Measurements from ENCODE around the gene RPA4. TPM values are rescaled to one million over a fixed set of nuclear protein-coding genes. Genes with fewer than 3 reads are reported as not detected.
A peak's percentile ranks its signal among the peaks of the same experiment; 100 is the strongest.
"Not testable (repeated sequence)": the region's sequence is repeated elsewhere in the genome, so short reads cannot be mapped to it uniquely, and the experiment has no call there.

RPA4 gene
- total RNA-seq: 0.17 and 0.65 TPM in 2 replicates

- DNase-seq (ENCODE audit: low read depth): no peak
These were observed at the start of gene RPA4 for GRCh38 chrX:96883608-96884007. Gene RPA4, plus strand, starts transcription at chrX:96883908. Its CDS starts 403 bp downstream, at chrX:96884311.

GRCh38 chrX:96834137-96834536 lies 49.6 kb upstream of the RPA4 start:
- DNase-seq (ENCODE audit: low read depth): no peak

GRCh38 chrX:96835660-96836289 lies 47.9 kb upstream of the RPA4 start:
- no peak for DNase-seq (ENCODE audit: low read depth)

- peak; percentile 4 for DNase-seq (ENCODE audit: low read depth)
These were observed 45.9 kb upstream of the RPA4 start for GRCh38 chrX:96837808-96838207.

- peak; percentile 2 for DNase-seq (ENCODE audit: low read depth)
These were observed 45.2 kb upstream of the RPA4 start for GRCh38 chrX:96838537-96838936.

- no peak for DNase-seq (ENCODE audit: low read depth)
These were observed 42.4 kb upstream of the RPA4 start for GRCh38 chrX:96841325-96841724.

DNA sequence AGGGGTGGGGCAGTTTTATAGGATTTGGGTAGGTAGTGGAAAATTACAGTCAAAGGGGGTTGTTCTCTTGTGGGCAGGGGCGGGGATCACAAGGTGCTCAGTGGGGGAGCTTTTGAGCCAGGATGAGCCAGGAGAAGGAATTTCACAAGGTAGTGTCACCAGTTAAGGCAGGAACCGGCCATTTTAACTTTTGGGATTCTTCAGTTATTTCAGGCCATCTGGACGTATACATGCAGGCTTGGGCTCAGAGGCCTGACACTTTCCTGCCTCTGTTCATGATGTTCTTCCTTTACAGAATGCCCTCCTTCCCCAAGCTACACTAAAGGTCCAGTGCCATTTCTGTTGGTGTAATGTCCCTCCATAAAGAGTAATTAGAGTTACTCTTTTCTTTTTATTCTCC lies 41.8 kb upstream of the RPA4 start:
- DNase-seq (ENCODE audit: low read depth): not testable (repeated sequence)

- DNase-seq (ENCODE audit: low read depth): peak; percentile 31
These were observed 40.1 kb upstream of the RPA4 start for GRCh38 chrX:96843566-96843965.

DNA sequence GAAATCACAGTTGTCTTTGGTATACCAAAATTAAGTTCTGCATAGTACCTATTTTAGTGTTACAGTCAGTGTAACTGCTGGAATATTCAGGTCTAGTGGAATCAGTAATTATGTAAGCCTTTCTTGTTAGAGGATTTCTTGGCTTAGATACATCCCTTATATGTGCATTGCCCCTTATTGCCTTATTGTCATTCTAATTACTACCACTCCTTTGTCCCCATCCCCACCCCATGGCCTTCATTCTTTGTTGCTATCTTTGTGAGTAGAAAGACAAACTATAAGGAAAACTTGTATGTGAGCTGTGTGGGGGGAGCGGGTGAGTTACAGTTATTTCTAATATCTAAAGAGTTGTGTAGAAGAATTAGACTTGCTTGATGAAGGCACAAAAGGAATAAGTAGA lies 36.9 kb upstream of the RPA4 start:
- no peak for DNase-seq (ENCODE audit: low read depth)

DNA sequence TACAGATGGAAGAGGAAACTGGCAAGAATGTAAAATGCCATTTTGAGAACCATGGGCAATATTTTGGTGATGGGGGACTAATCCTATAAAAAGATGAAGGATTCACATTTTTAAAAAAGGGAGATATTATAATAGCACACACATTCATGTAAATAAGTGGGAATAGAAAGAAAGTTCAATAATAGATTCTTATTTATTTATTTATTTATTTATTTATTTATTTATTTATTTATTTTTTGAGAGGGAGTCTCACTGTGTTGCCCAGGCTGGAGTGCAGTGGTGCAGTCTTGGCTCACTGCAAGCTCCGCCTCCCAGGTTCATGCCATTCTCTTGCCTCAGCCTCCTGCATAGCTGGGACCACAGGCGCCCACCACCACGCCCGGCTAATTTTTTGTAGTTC lies 24.3 kb upstream of the RPA4 start:
- DNase-seq (ENCODE audit: low read depth): not testable (repeated sequence)

DNA sequence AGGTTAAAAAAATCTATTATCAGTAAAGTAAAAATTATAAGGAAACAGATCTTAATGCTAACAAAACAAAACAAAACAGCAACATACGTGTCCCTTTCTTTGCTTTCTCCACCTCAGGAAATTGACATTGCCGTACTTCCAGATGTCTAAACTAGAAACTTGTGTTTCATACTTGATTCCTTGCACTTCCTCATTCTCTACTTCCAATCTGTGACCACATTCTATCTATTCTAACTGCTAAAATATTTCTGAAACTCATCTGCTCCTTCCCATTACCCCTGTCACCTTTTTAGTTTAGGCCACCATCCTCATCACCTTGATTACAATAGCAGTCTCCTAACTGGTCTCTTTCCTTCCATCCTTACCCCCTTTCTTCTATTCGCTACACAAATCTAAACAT lies 22.5 kb upstream of the RPA4 start:
- DNase-seq (ENCODE audit: low read depth): no peak

- DNase-seq (ENCODE audit: low read depth): no peak
These were observed 22.0 kb upstream of the RPA4 start for GRCh38 chrX:96861661-96862060.

GRCh38 chrX:96884027-96884426 lies 319 bp downstream of the RPA4 start:
- no peak for DNase-seq (ENCODE audit: low read depth)

DNA sequence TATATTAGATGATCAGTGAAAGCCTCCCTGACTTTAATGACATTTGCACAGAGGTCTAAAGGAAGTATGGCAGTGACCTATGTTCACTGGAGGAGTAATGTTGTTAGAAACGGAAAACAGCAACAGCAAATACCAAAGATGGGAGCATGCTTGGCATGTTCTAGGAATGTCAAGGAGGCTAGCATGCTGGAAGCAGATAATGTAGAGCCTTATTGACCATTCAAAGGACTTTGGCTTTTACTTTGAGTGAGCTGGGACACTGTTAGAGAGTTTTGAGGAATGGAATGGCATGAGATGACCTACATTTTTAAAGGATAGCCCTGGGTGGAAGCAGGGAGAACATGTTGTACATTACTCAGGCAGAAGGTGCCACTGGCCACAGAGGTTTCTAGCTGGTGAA lies 6.0 kb downstream of the RPA4 start:
- DNase-seq (ENCODE audit: low read depth): peak; percentile 28

- peak; percentile 35 for DNase-seq (ENCODE audit: low read depth)
These were observed 23.0 kb downstream of the RPA4 start for GRCh38 chrX:96906741-96907140.

GRCh38 chrX:96907516-96908272 lies 24.0 kb downstream of the RPA4 start:
- no peak for DNase-seq (ENCODE audit: low read depth)

- DNase-seq (ENCODE audit: low read depth): no peak
These were observed 25.6 kb downstream of the RPA4 start for GRCh38 chrX:96909291-96909690.

- DNase-seq (ENCODE audit: low read depth): no peak
These were observed 35.2 kb downstream of the RPA4 start for GRCh38 chrX:96918864-96919263.

- no peak for DNase-seq (ENCODE audit: low read depth)
These were observed 36.0 kb downstream of the RPA4 start for GRCh38 chrX:96919672-96920071.

- no peak for DNase-seq (ENCODE audit: low read depth)
These were observed 40.9 kb downstream of the RPA4 start for GRCh38 chrX:96924581-96924980.

GRCh38 chrX:96929036-96929435 lies 45.3 kb downstream of the RPA4 start:
- no peak for DNase-seq (ENCODE audit: low read depth)
